Activated CD4-positive, alpha-beta memory T cell treated with anti-CD3 and anti-CD28 coated beads for 36 hours (primary cell): ENCODE measurements around the gene SHISAL1. TPM values are rescaled to one million over a fixed set of nuclear protein-coding genes. Genes with fewer than 3 reads are reported as not detected.
"Not testable (repeated sequence)": the region's sequence is repeated elsewhere in the genome, so short reads cannot be mapped to it uniquely, and the experiment has no call there.

Experiments used
- CTCF ChIA-PET: fragments of 350-600 bp; sonication (Branson Sonifier 250); formaldehyde crosslinking; loops from one replicate; lab custom pipeline; 2021; ENCODE audit warnings: antibody characterized with exemption, inconsistent platforms; lab: Charles Lee
- POLR2A ChIA-PET: fragments of 350-600 bp; sonication (Branson Sonifier 250); formaldehyde crosslinking; loops from one replicate; lab custom pipeline; 2021; ENCODE audit warnings: antibody characterized with exemption; lab: Charles Lee
- DNase-seq: peaks from one replicate; pipeline ENCODE4 v3.0.0-alpha.2; 2020
- H3K27ac Mint-ChIP-seq: one replicate; pipeline ENCODE4 v1.8.0; 2021; ENCODE audit warnings: mixed read lengths
- H3K27me3 Mint-ChIP-seq: one replicate; pipeline ENCODE4 v1.8.0; 2021; ENCODE audit warnings: mixed read lengths
- H3K36me3 Mint-ChIP-seq: one replicate; pipeline ENCODE4 v1.8.0; 2021; ENCODE audit warnings: mixed read lengths
- H3K4me1 Mint-ChIP-seq: one replicate; pipeline ENCODE4 v1.8.0; 2021; ENCODE audit warnings: low read depth, mixed read lengths
- H3K4me3 Mint-ChIP-seq: one replicate; pipeline ENCODE4 v1.8.0; 2021; ENCODE audit warnings: mild to moderate bottlenecking, mixed read lengths
- H3K9me3 Mint-ChIP-seq: one replicate; pipeline ENCODE4 v1.8.0; 2021; ENCODE audit warnings: mixed read lengths
- intact Hi-C: fragments of 100-400 bp; cut with micrococcal nuclease; formaldehyde crosslinking; loops from one replicate; pipeline ENCODE4 v1.15.1; 2023
- total RNA-seq, 2 experiments: library from RNA; stranded (reverse); gene quantifications; one replicate each; pipeline ENCODE4 v1.2.3, GENCODE V29; 2021

The SHISAL1 gene
- total RNA-seq, 2 experiments from 2014 or later, result not detected

DNA sequence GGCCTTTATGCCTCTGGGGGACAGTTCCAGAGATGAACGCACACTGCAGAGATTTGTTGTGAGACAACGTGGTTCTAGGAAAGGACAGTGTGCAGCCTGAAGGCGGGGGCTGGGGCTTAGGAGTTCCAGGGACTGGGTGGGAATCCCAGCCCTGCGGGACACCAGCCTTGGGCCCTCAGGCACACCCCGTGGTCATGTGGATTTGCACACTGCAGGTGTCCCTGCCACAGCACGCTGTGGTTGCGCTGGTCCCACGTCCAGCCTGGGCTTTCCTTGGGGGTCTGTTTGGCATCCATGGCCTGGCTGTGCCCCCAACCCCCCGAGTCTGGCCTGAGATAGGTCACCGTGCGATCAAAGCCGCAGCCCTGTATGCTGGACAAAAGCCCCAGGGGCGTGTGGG, 7.3 kb downstream of the SHISAL1 start:
- ChIA-PET POLR2A (no interaction called here), CTCF (no interaction called here)
- H3K36me3 Mint-ChIP-seq, result no peaks in the 10 kb centered on the region
- peaks cover 7% of the 10 kb centered on the region for H3K27me3 Mint-ChIP-seq
- H3K4me3 Mint-ChIP-seq, result no peak overlapping the region
- H3K9me3 Mint-ChIP-seq, result no peaks in the 10 kb centered on the region
- H3K4me1 Mint-ChIP-seq, result no peaks in the 10 kb centered on the region
- no peak overlapping the region for H3K27ac Mint-ChIP-seq
- DNase-seq, result no peak
- intact Hi-C loops, result no loop called here

DNA sequence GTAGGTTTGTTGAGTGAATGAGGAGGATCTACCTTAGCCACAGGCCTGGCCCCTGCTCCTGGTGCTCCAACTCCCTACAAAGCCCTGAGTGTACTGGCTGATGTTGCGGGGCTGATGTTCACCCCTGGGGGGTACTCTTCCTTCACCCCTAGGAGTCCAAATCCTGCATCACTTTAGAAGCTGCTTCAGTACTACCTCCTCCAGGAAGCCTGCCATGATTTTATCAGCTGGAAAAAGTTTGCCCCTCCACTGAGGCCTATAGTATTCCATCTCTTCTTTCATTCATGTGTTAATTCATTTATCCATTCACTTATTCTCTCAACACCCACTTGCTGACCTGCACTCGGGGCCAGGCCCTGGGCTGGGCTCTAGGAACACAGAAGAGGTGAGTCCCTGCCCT, 7.8 kb downstream of the SHISAL1 start:
- intact Hi-C loops, result no loop called here
- no peak for DNase-seq
- no peaks in the 10 kb centered on the region for H3K4me1 Mint-ChIP-seq
- peaks cover 8% of the 10 kb centered on the region for H3K27me3 Mint-ChIP-seq
- ChIA-PET CTCF (interaction anchor here (1.3 kb wide), 1 partner anchor 322 kb away, joined by 4 read pairs; no protein-coding TSS in a partner anchor), POLR2A (no interaction called here)
- H3K27ac Mint-ChIP-seq, result no peak overlapping the region
- no peak overlapping the region for H3K4me3 Mint-ChIP-seq
- no peaks in the 10 kb centered on the region for H3K9me3 Mint-ChIP-seq
- H3K36me3 Mint-ChIP-seq, result no peaks in the 10 kb centered on the region

DNA sequence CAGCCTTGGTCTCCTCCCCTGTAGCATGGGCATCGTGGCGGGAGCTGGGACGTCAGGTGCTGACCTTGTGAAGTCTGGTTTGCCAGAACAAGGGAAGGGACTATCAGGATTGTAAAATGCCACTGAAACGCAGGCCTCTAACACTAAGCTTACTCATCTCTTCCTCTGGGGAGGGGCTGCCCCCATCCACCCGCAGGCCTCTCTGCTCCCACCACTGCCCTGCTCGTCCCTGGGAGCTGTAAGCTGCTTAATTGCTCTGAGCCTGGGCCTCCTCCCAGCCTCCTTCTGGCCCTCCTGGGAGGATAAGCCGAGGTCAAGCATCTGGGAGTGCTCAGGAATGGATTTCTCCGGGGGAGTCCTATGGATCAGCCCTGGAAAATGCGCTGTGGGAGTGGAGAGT, 8.4 kb downstream of the SHISAL1 start:
- POLR2A ChIA-PET, result no interaction called here
- no peaks in the 10 kb centered on the region for H3K36me3 Mint-ChIP-seq
- peaks cover 10% of the 10 kb centered on the region for H3K27me3 Mint-ChIP-seq
- no peaks in the 10 kb centered on the region for H3K4me1 Mint-ChIP-seq
- no peaks in the 10 kb centered on the region for H3K9me3 Mint-ChIP-seq
- CTCF ChIA-PET, result interaction anchor here (1.3 kb wide), 1 partner anchor 323 kb away, joined by 4 read pairs; no protein-coding TSS in a partner anchor
- H3K27ac Mint-ChIP-seq, result no peak overlapping the region
- no peak overlapping the region for H3K4me3 Mint-ChIP-seq
- peak; percentile 12 for DNase-seq
- intact Hi-C loops, result no loop called here

DNA sequence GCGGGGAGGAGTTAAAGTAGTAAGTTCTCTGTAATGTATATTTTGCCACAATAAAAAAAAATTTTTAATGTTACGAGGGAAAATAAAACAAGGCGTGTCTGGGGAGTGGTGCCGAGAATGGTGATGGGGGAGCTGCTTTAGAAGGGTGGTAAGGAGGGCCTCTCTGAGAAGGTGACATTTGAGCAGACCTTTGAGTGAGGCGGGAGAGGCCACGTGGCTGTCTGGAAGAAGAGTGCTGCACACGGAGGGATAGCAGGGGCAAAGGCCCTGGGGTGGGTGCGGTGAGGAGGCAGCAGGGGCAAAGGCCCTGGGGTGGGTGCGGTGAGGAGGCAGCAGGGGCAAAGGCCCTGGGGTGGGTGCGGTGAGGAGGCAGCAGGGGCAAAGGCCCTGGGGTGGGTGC, 10.4 kb downstream of the SHISAL1 start:
- H3K4me3 Mint-ChIP-seq, CTCF ChIA-PET, intact Hi-C loops, H3K4me1 Mint-ChIP-seq, H3K27ac Mint-ChIP-seq, H3K9me3 Mint-ChIP-seq, H3K36me3 Mint-ChIP-seq, POLR2A ChIA-PET, DNase-seq: not testable (repeated sequence)
- peaks cover 10% of the 10 kb centered on the region for H3K27me3 Mint-ChIP-seq

DNA sequence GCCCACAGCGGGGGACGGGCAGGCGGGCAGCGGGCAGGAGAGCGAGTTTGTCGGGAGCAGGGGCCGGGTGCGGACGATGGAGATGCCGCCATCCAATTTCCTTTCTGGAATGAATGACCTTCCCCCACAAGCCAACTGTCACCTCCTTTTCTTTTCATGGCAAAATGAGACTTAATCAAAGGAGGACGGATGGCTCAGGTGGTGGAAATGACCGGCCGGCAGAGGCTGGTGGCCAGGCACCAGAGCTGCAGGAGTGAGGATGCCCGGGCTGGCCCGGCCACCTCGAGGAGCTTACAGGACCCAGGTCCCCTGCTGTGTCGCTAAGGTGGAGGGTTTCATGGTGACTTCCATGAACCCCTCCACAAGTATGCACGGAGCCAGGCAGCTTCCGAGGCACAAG, 11.7 kb downstream of the SHISAL1 start:
- POLR2A ChIA-PET, result no interaction called here
- no peaks in the 10 kb centered on the region for H3K36me3 Mint-ChIP-seq
- CTCF ChIA-PET, result no interaction called here
- H3K27me3 Mint-ChIP-seq, result peaks cover 10% of the 10 kb centered on the region
- H3K27ac Mint-ChIP-seq, result no peak overlapping the region
- H3K4me3 Mint-ChIP-seq, result no peak overlapping the region
- no peaks in the 10 kb centered on the region for H3K4me1 Mint-ChIP-seq
- no peak for DNase-seq
- H3K9me3 Mint-ChIP-seq, result no peaks in the 10 kb centered on the region
- intact Hi-C loops, result no loop called here

GRCh38 chr22:44299124-44299523, 13.6 kb downstream of the SHISAL1 start:
- Mint-ChIP-seq H3K4me3 (no peak overlapping the region), H3K9me3 (no peaks in the 10 kb centered on the region), H3K4me1 (no peaks in the 10 kb centered on the region), H3K36me3 (no peaks in the 10 kb centered on the region), H3K27ac (no peak overlapping the region), H3K27me3 (peaks cover 10% of the 10 kb centered on the region)
- CTCF ChIA-PET, result no interaction called here
- DNase-seq, result no peak
- intact Hi-C loops, result no loop called here
- POLR2A ChIA-PET, result no interaction called here

- Mint-ChIP-seq H3K27ac (no peak overlapping the region), H3K9me3 (no peaks in the 10 kb centered on the region), H3K4me3 (no peak overlapping the region), H3K27me3 (peaks cover 10% of the 10 kb centered on the region), H3K4me1 (no peaks in the 10 kb centered on the region), H3K36me3 (no peaks in the 10 kb centered on the region)
- CTCF ChIA-PET, result no interaction called here
- no peak for DNase-seq
- intact Hi-C loops, result no loop called here
- POLR2A ChIA-PET, result interaction anchor here (0.7 kb wide), 1 partner anchor 304 kb away, joined by 3 read pairs; no protein-coding TSS in a partner anchor
Observed at GRCh38 chr22:44298406-44299091, 14.2 kb downstream of the SHISAL1 start.

DNA sequence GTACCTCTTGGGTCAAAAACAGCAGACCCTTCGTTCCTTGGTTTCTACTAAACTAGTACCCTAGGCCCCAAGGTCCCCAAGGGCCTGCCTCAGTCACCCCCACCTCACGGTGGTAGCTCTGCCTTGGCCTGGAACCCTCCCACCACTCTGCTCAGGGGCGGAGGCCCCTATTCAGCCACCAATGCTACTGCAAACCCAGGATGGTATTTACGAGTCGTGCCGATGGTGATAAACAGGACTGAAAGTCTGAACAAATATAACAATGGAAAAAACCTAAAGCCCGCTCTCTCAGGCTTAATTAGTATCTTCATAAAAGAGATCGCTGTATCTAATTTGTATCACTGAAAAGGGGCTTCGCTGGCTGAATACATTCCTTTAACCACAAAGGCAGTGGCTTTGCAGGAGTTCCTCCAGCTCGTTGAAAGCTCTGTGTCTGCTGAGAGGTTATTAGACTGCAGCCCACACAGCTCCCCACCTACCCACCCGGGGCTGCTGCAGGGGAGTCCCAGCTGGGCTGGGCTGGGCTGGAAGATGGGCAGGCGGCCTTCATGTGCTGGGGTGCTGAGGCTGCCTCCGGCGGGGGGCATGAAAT, 15.2 kb downstream of the SHISAL1 start:
- ChIA-PET CTCF (no interaction called here), POLR2A (interaction anchor here (0.7 kb wide), 1 partner anchor 305 kb away, joined by 3 read pairs; no protein-coding TSS in a partner anchor)
- Mint-ChIP-seq H3K36me3 (no peaks in the 10 kb centered on the region), H3K27me3 (peaks cover 10% of the 10 kb centered on the region), H3K9me3 (no peaks in the 10 kb centered on the region), H3K4me1 (no peaks in the 10 kb centered on the region), H3K27ac (no peak overlapping the region), H3K4me3 (no peak overlapping the region)
- no peak for DNase-seq
- intact Hi-C loops, result no loop called here

DNA sequence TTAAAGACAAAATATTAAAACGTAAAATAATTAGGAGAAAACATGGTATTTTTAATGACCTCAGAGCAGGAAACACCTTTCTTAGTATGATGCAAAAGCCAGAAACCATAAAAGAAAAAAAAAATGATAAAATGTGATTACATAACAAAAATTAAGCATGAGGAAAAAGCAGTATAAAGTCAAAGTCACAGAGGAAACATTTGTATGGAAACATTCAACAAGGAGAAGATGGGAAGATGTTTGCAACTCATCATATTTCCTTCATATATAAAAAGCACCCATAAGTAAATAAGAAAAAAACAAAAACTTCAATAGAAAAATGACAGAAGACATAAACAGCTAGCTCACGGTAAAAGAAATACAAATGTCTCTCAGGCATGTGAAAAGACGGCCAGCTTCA, 17.3 kb downstream of the SHISAL1 start:
- no peaks in the 10 kb centered on the region for H3K9me3 Mint-ChIP-seq
- intact Hi-C loops, result no loop called here

GRCh38 chr22:44293876-44294275, 18.9 kb downstream of the SHISAL1 start:
- DNase-seq, result no peak
- H3K27ac Mint-ChIP-seq, result no peak overlapping the region
- no peaks in the 10 kb centered on the region for H3K36me3 Mint-ChIP-seq
- H3K4me1 Mint-ChIP-seq, result no peaks in the 10 kb centered on the region
- H3K4me3 Mint-ChIP-seq, result no peak overlapping the region
- CTCF ChIA-PET, result no interaction called here
- no peaks in the 10 kb centered on the region for H3K9me3 Mint-ChIP-seq
- peaks cover 6% of the 10 kb centered on the region for H3K27me3 Mint-ChIP-seq
- intact Hi-C loops, result no loop called here
- POLR2A ChIA-PET, result no interaction called here

More for the DNA sequence above, 17.3 kb downstream of the SHISAL1 start:
- no peak overlapping the region for H3K4me3 Mint-ChIP-seq
- ChIA-PET CTCF (no interaction called here), POLR2A (no interaction called here)
- DNase-seq, result no peak
- no peaks in the 10 kb centered on the region for H3K36me3 Mint-ChIP-seq
- peaks cover 9% of the 10 kb centered on the region for H3K27me3 Mint-ChIP-seq
- no peaks in the 10 kb centered on the region for H3K4me1 Mint-ChIP-seq
- H3K27ac Mint-ChIP-seq, result no peak overlapping the region

DNA sequence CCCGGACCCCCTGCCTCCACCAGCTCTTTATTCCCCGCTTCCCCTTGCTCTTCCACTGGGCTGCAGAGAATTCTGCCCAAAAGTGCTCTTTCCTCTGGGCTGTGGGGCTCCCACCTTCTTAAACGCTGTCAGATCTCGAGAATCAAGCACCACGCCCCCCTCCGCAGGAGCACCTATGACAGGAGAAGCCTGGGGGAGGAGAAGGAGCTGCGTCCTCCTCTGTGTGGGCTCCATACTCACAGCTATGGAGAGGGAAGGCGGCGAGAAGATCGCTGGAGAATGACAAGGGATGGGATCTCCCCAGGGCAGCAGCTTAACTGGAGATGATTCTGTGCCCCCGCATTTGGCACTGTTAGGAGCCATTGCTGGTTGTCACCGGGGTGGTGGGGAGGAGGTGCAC, 19.7 kb downstream of the SHISAL1 start:
- intact Hi-C loops, result no loop called here
- Mint-ChIP-seq H3K9me3 (no peaks in the 10 kb centered on the region), H3K4me1 (no peaks in the 10 kb centered on the region), H3K4me3 (no peak overlapping the region), H3K27ac (no peak overlapping the region), H3K27me3 (peaks cover 6% of the 10 kb centered on the region), H3K36me3 (no peaks in the 10 kb centered on the region)
- DNase-seq, result no peak
- ChIA-PET POLR2A (no interaction called here), CTCF (no interaction called here)

GRCh38 chr22:44292521-44292920, 20.2 kb downstream of the SHISAL1 start:
- ChIA-PET POLR2A (no interaction called here), CTCF (no interaction called here)
- Mint-ChIP-seq H3K27ac (no peak overlapping the region), H3K27me3 (peaks cover 6% of the 10 kb centered on the region), H3K36me3 (no peaks in the 10 kb centered on the region), H3K9me3 (no peaks in the 10 kb centered on the region), H3K4me1 (no peaks in the 10 kb centered on the region), H3K4me3 (no peak overlapping the region)
- intact Hi-C loops, result no loop called here
- DNase-seq, result no peak
